ENCODE measurements around the gene RCAN3.

DNA sequence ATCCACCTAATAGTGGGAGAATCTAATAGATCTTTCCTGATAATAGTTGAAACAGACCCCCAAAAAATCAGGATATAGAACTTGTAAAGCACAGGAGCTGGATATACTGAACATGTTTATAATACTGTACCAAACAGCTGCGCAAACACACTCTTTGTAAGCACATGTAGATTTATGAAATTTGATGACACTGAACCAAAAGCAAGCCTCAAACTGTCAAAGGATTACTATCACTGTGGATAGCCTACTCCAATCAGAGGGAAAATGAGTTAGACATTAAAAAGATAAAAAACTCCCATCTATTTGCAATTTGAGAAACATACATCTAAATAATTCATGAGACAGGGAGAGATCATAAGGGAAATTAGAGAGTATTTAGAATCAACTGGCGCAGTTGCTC lies 26.1 kb downstream of the RCAN3 start:
- TF ChIP-seq, protein P1, sequence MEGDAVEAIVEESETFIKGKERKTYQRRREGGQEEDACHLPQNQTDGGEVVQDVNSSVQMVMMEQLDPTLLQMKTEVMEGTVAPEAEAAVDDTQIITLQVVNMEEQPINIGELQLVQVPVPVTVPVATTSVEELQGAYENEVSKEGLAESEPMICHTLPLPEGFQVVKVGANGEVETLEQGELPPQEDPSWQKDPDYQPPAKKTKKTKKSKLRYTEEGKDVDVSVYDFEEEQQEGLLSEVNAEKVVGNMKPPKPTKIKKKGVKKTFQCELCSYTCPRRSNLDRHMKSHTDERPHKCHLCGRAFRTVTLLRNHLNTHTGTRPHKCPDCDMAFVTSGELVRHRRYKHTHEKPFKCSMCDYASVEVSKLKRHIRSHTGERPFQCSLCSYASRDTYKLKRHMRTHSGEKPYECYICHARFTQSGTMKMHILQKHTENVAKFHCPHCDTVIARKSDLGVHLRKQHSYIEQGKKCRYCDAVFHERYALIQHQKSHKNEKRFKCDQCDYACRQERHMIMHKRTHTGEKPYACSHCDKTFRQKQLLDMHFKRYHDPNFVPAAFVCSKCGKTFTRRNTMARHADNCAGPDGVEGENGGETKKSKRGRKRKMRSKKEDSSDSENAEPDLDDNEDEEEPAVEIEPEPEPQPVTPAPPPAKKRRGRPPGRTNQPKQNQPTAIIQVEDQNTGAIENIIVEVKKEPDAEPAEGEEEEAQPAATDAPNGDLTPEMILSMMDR (IDR thresholded peaks at IDR 0.05) = no peak
- TF ChIP-seq POLR2A (IDR thresholded peaks at IDR 0.05) = no peak

All from thyroid gland (tissue), 4 donors.